HG03432 (cell line): ENCODE data around the gene OTOGL.
"Not testable (repeated sequence)": the region's sequence is repeated elsewhere in the genome, so short reads cannot be mapped to it uniquely, and the experiment has no call there.

Experiments used
- ATAC-seq: cut with Tn5 transposase; IDR thresholded peaks from one replicate; pipeline ENCODE4 v1.9.1; 2021; ENCODE audit warnings: mild to moderate bottlenecking, moderate library complexity; ENCODE audit not compliant: unreplicated experiment

Gene OTOGL

GRCh38 chr12:80219345-80219744 lies 120.0 kb downstream of the OTOGL start:
- ATAC-seq = no peak

GRCh38 chr12:80222261-80222660 lies 122.9 kb downstream of the OTOGL start:
- ATAC-seq = peak; percentile 66

- ATAC-seq = no peak
Observed at GRCh38 chr12:80226576-80226975, 127.2 kb downstream of the OTOGL start.

GRCh38 chr12:80227904-80228303 lies 128.6 kb downstream of the OTOGL start:
- not testable (repeated sequence) for ATAC-seq

GRCh38 chr12:80230068-80230467 lies 130.7 kb downstream of the OTOGL start:
- no peak for ATAC-seq

- no peak for ATAC-seq
Observed at GRCh38 chr12:80232837-80233236, 133.5 kb downstream of the OTOGL start.

- ATAC-seq = no peak
Observed at GRCh38 chr12:80233926-80234325, 134.6 kb downstream of the OTOGL start.

GRCh38 chr12:80234667-80235066 lies 135.3 kb downstream of the OTOGL start:
- no peak for ATAC-seq

- ATAC-seq = no peak
Observed at GRCh38 chr12:80235944-80236343, 136.6 kb downstream of the OTOGL start.

- ATAC-seq = no peak
Observed at GRCh38 chr12:80239867-80240266, 140.5 kb downstream of the OTOGL start.

GRCh38 chr12:80241576-80242273 lies 142.4 kb downstream of the OTOGL start:
- ATAC-seq = no peak

- ATAC-seq = no peak
Observed at GRCh38 chr12:80242321-80242720, 143.0 kb downstream of the OTOGL start.

GRCh38 chr12:80249581-80249980 lies 150.2 kb downstream of the OTOGL start:
- ATAC-seq = not testable (repeated sequence)

- ATAC-seq = no peak
Observed at GRCh38 chr12:80257920-80258319, 158.6 kb downstream of the OTOGL start.

- no peak for ATAC-seq
Observed at GRCh38 chr12:80260269-80260668, 160.9 kb downstream of the OTOGL start.

- ATAC-seq = no peak
Observed at GRCh38 chr12:80261403-80261802, 162.1 kb downstream of the OTOGL start.

GRCh38 chr12:80262346-80262745 lies 163.0 kb downstream of the OTOGL start:
- ATAC-seq = no peak

GRCh38 chr12:80262771-80263170 lies 163.4 kb downstream of the OTOGL start:
- ATAC-seq = no peak

GRCh38 chr12:80264386-80264785 lies 165.0 kb downstream of the OTOGL start:
- ATAC-seq = no peak

- ATAC-seq = no peak
Observed at GRCh38 chr12:80264891-80265290, 165.6 kb downstream of the OTOGL start.

- ATAC-seq = no peak
Observed at GRCh38 chr12:80268924-80269749, 169.8 kb downstream of the OTOGL start.
